KBM-7 (cell line): ENCODE results near the gene DPM2.

Experiments used
- DNase-seq: peaks from one replicate; pipeline ENCODE4 v3.0.0-alpha.2; 2015
- in situ Hi-C: fragments of 300-500 bp; cut with MboI; formaldehyde crosslinking; loops from 2 replicates; pipeline ENCODE4 v1.14.3; 2020; ENCODE audit warnings: low sequenced_read_pairs, low pct_unique_long_range_greater_than_20kb, mixed read lengths

The DPM2 gene

DNA sequence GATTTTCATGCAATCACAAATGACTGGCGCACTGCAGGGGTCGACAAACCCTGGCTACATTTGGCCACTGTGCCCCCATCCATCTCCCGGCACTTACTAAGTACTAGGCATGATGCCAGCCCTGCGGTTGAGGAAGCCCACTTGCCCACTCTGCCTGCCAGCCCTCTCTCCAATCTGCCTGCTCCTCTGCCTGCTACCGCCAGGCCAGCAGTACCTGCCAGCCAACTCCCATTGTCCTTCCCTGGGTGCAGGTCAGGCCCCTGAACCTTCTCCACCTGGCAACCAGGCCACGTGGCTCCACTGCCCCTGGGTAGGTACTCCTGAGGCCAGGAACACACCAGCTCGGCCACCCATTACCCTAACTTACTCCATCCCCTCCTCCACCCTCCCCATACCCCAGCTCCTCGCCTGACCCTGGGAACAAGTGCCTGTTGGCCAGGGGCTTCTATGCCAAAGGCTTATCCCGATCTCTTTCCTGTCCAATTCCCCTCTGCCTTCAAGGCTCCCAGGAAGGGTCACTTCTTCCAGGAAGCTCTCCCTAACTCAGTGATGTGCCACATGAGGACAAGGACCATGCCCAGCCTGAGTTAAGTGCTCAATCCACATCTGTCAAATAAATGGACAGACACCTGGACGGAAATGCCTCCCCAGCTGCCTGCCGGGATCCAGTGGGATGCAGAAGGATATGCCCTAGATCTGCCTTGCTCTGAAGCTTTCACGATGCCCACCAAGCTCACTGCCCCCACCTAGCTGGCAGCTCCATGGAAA is 36.5 kb upstream of the DPM2 start:
- in situ Hi-C loops = no loop called here
- no peak for DNase-seq

DNA sequence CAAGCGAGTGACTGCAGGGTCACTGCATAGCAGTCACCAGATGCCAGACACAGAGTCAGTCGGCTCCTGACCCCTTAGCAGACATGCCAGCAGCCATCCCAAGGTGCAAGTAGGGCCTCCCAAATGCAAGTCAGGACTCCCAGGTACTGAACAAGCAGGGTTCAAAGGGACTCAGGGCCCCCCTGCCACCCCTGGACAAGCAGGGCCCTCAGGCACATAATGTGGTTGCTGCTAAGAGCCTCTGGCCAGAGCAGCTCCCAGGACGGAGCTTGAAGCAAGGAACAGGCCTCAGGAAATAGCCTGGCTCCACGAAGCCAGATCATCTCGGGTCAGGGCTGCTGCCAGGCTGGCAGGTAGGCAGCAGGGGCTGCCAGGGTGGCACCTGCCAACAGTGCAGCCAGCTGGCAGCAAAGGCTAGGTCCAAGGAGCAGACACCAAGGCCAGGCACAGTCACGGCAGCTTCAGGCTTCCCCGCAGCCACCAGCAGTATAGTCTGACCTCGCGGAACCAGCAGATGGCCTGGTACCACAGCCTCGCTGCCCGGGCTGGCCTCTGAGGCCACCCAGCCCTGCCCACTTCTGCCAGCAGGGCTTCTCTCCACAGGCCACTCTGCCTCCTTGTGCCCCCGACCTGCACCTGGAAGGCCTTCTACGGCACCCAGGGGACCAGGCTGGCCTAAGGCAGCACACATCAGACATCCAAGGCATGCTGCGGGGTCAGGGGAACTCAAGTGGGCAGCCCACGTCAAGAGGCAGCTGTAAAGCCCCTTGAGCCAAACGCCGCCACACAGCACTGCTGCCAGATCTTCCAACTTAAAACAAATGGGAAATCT is 35.7 kb upstream of the DPM2 start:
- no peak for DNase-seq
- in situ Hi-C loops = no loop called here

GRCh38 chr9:127972236-127972871 is 34.7 kb upstream of the DPM2 start:
- in situ Hi-C loops = no loop called here
- DNase-seq = no peak

- in situ Hi-C loops = no loop called here
- no peak for DNase-seq
Observed at GRCh38 chr9:127971357-127972235, 33.9 kb upstream of the DPM2 start.

DNA sequence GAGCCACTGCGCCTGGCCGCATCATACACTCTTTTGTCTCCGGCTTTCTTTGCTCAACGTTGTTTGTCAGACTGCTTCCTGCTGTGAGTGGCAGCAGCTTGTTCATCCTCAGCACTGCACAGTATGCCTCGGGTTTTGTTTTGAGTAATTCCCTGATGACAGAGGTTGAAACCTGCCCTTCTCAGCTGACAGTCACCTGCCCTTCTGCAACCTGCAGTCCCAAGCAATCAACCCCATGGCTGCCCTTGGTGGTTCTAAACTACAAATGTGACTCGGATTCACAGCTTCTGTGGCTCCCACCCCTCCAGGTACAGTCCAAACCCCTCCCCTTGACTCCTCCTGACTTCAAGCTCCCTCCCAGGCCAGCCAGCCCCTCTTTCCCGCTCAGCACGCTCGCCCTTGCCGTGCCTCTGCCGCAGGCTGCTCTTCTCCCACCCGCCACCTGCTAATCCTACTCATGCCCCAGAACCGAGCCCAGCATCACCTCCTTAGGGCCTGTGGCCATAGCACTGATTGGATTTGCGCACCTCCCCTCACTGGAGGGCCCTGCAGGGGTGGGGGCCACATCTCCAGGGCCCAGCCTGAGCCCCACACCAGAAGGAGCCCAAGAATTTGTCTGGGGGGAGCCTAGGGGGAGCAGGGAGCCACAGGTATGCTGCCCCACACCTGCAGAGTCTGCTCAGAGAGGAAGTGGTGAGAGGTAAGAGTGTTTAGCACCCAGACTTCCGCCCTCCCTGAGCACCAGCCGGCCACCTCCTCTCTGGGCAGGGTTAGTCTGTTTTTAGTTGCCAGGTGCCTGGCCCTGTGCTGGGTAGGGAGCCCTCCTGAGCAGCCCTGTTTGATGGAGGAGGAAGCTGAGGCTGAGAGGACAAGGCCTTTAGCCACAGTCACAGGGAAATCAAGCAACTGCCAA is 33.0 kb upstream of the DPM2 start:
- DNase-seq = no peak
- in situ Hi-C loops = no loop called here

DNA sequence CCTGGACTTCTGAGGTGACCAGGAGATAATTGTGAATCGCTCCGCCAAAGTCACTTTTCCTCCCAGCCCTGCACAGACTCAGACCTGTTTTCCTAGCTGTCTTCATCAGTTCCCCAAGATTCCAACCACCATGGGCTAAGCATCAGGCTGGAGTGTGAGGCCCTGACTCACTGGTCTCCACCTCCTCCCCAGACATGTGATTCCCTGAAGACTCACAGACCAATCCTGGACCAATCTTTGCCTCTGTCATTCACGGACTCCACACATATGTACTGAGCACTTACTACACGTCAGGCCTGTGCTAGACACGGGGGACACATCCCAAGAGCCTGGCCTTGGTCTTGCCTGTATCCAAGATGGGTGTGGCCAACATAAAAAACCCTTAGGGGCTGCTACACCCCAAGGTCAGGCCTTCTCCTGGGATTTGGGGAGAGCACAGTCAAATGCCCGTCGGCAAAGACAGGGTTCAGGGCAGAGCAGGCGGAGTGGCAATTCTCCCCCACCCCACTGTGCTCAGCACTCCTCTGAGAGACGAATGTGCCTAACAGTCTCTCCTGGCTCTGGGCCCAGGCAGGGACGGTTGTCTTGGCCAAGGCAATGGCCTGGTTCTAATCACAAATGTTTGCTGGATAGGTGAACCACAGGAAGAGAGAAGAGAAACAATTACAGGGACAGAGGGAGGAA is 31.2 kb upstream of the DPM2 start:
- in situ Hi-C loops = no loop called here

DNA sequence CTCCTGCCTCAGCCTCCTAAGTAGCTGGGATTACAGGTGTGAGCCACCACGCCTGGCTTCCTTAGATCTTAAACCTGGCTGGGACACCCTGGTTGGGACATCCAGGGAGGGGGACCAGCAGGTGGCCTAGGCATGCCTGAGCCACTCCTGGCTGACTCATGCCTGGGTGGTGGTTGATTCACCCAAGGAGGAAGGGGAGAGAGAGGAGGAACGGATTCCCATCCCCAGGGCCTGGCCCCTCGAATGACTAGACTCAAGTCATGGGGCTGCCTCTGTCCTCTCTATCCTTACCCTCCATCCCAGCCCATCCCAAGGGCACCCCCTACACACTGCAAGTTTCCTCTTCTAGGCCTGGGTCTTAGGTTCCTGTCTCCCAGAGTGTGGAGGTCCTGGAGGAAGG is 30.4 kb upstream of the DPM2 start:
- in situ Hi-C loops = no loop called here
- DNase-seq = no peak

More for the DNA sequence above, 31.2 kb upstream of the DPM2 start:
- no peak for DNase-seq

- in situ Hi-C loops = no loop called here
- DNase-seq = no peak
Observed at GRCh38 chr9:127967151-127967809, 29.6 kb upstream of the DPM2 start.

GRCh38 chr9:127966416-127967150 is 28.9 kb upstream of the DPM2 start:
- no peak for DNase-seq
- in situ Hi-C loops = no loop called here

DNA sequence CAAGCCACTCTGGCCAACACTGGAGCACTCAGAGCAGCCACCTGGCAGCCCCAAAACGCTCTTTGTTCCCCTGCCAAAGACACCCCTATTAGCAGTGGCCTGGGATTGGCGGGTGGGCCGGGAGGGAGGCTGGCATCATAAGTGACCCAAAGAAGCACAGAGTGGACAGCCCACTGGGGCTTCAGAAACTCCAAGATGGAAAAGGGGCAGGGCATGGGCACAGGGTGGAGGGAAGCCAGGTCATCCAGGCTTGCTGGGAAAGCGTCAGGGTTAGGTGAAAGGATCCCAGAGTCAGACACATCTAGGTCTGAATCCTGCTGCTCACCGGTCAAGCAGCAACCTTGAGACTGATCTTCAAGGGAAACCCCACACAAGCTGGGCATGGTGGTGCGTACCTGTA is 28.3 kb upstream of the DPM2 start:
- DNase-seq = no peak
- in situ Hi-C loops = no loop called here

DNA sequence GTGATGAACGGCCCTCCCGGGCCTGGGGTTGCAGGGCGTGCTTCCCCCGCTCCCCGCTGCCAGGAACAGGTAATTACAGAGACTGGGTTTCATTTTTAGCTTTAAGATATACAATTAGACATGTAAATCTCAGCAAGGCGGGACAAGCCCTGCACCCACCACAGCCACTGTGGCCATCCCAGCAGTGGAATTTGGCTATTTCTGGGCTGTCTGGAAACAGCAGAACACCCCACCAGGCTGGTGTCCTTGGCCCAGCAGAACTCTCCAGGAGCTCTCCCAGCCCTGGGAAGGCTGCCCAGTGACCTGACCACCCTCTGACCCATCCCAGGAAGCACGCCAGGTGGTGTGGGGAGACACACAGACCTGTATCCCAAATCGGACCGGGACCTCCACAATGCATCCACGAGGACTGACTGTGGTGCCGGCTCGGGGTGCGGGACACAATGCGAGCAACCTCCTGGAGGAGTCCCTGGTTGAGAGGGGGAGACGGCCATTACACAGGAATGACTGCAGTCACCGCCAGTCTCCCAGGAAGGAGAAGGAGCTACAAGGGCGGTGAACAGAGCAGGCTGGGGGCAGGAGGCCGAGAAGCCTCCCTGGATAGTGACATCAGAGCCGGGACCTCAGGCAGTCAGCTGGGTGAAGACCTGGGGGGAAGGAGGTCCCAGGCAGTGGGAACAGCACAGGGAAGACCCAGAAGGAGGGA is 25.9 kb upstream of the DPM2 start:
- DNase-seq = no peak
- in situ Hi-C loops = no loop called here

- DNase-seq = no peak
- in situ Hi-C loops = no loop called here
Observed at GRCh38 chr9:127963041-127963358, 25.3 kb upstream of the DPM2 start.

- in situ Hi-C loops = no loop called here
- no peak for DNase-seq
Observed at GRCh38 chr9:127962278-127962677, 24.6 kb upstream of the DPM2 start.

GRCh38 chr9:127961613-127962155 is 24.0 kb upstream of the DPM2 start:
- in situ Hi-C loops = no loop called here
- no peak for DNase-seq

DNA sequence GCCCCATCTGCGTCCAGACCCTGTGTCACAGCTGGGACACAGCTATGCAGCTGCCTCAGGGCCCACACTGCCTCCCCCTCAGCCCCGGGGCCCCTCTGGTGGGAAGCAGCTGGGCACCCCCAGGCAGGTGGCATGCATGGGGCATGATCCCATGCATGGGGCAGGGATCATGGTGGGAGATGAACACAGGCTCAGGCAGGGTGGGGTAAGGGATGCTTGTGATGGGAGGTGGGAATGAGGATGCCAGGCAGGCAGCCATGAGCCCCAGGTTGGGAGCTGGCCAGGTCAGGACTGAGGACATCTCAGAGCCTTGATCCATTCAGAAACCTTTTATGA is 23.5 kb upstream of the DPM2 start:
- no peak for DNase-seq
- in situ Hi-C loops = no loop called here
